Spleen (tissue), 11 donors: ENCODE results near the gene C1orf226. TPM values are rescaled to one million over a fixed set of nuclear protein-coding genes. Genes with fewer than 3 reads are reported as not detected.

Experiments
- microRNA-seq, 3 donors: library from miRNA; unstranded; fragments of <30 nt; microRNA quantifications; one replicate each; pipeline versions ENCODE4 to v1.1.0, GENCODE V29; 2019 to 2020
- polyA plus RNA-seq, 3 donors: library from polyadenylated mRNA; stranded (reverse); fragments of 200-250 nt; gene quantifications; one replicate each; pipeline ENCODE4 v1.2.1, GENCODE V29; 2013
- small RNA-seq, 4 donors: library from RNA; depleted of rRNA; stranded (forward); fragments of <200 nt; gene quantifications; one replicate each; pipeline ENCODE3, GENCODE V24; 2016
- total RNA-seq, 7 donors: library from RNA; depleted of rRNA in 3 of 7; stranded (reverse); fragments of >200 nt in 3 of 7; fragmentation: NEBNext Ultra II Directional in 4 of 7; extraction: Animal tissue kit (Norgen Biotek cat#: 25700) in 4 of 7; gene quantifications; one replicate each; pipeline versions ENCODE4 v1.1.0 to v1.2.1, GENCODE V29; 2016 to 2021
- donor health status: healthy with polysubstance abuse.
- donor health status: DM: no; HTN: no; CAD: no; lungs with moderate emphysema.
- donor health status: DM: no; HTN: no; CAD: no.
- donor health status: Bipolar disorder and iron deficiency.
- donor health status: healthy.
- donor health status: DM: no; HTN: no; CAD: no.
- donor health status: DM: yes; HTN: yes; CAD: no.

C1orf226 gene
- total and polyA plus RNA-seq, 10 donors, result 0.09 to 2.4 (median 1.0) TPM

Small RNAs within 50 kb of the gene (microRNA-seq; reads per million reads assigned to microRNA genes)
- gene MIR556, result 1.1 to 7.0 (median 2.9) reads per million in 3 donors

Small RNAs within 50 kb of the gene (small RNA-seq; reads per million reads assigned to genes)
- gene MIR556, result 0 to 0.07 (median 0) reads per million in 4 donors
- 0 reads per million in 4 donors for gene RNA5SP61

Other genes starting within 250 kb of the C1orf226 start
- gene SPATA46, start 4.9 kb upstream of the C1orf226 start, total RNA-seq, result not detected
- gene SPATA46, start 4.9 kb upstream of the C1orf226 start, polyA plus RNA-seq, result not detected
- gene SH2D1B, start 30.4 kb downstream of the C1orf226 start, total RNA-seq, result 10 to 100 TPM in 1 of 7 donors, 1 to 10 TPM in 6; 4.3 to 11.0 (median 5.0) TPM
- 1 to 10 TPM in 1 of 3 donors, under 1 TPM in 2; 0.85 to 1.5 (median 0.98) TPM for gene SH2D1B, start 30.4 kb downstream of the C1orf226 start, polyA plus RNA-seq
- gene UHMK1, start 116.1 kb downstream of the C1orf226 start, total RNA-seq, result 10 to 100 TPM; 54.0 to 77.6 (median 65.5) TPM
- 10 to 100 TPM; 14.8 to 23.8 (median 17.3) TPM for gene UHMK1, start 116.1 kb downstream of the C1orf226 start, polyA plus RNA-seq
- 10 to 100 TPM; 19.1 to 48.3 (median 24.5) TPM for gene UAP1, start 180.0 kb downstream of the C1orf226 start, total RNA-seq
- gene UAP1, start 180.0 kb downstream of the C1orf226 start, polyA plus RNA-seq, result 10 to 100 TPM; 13.1 to 18.5 (median 15.0) TPM